BJ (cell line): ENCODE data around the gene KLF4. TPM values are rescaled to one million over a fixed set of nuclear protein-coding genes. Genes with fewer than 3 reads are reported as not detected.

Experiments
- polyA plus RNA-seq: library from polyadenylated mRNA; depleted of rRNA; stranded (reverse); fragments of >200 nt; gene quantifications from 2 replicates; pipeline ENCODE4 v1.2.3, GENCODE V29; 2011; rRNA removed
- small RNA-seq: library from RNA; depleted of rRNA; stranded (forward); fragments of <200 nt; gene quantifications from one replicate; pipeline ENCODE3, GENCODE V24; 2012; ENCODE audit warnings: low replicate concordance, low read depth; ENCODE audit not compliant: insufficient read length

Gene KLF4
- polyA plus RNA-seq, 1 experiment, result 4.3 TPM

Small RNA genes lying within 50 kb of the gene (small RNA-seq; reads per million reads assigned to genes)
- gene HMGN2P32, result not detected
- not detected for gene RNU6-492P

Other genes starting within 250 kb of the KLF4 start
- gene RAD23B, start 206.5 kb downstream of the KLF4 start, polyA plus RNA-seq, result 206 and 229 TPM in 2 replicates